Measurements from ENCODE around the gene PRRT1B.

DNA sequence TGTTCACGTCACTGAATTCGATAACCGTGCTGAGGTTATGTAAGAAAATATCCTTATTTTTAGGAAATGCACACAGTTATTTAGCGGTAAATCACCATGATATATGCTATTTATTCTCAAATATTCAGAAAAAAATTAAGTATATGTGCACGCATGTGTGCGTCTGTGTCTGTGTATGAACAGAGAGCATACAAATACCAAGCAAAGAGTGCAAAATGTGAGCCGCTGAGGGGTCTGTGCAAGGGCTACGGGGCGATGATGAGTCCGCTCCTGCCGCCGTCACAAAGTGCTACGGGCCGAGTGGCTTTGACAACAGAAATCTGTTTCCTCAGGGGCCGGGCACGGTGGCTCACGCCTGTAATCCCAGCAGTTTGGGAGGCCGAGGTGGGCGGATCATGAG, 7.4 kb upstream of the PRRT1B start:
- TF ChIP-seq POLR2A (IDR thresholded peaks at IDR 0.05) (no peak), POLR2AphosphoS5 (IDR thresholded peaks at IDR 0.05) (no peak), EP300 (IDR thresholded peaks at IDR 0.05) (no peak)
- TF ChIP-seq, protein P1, sequence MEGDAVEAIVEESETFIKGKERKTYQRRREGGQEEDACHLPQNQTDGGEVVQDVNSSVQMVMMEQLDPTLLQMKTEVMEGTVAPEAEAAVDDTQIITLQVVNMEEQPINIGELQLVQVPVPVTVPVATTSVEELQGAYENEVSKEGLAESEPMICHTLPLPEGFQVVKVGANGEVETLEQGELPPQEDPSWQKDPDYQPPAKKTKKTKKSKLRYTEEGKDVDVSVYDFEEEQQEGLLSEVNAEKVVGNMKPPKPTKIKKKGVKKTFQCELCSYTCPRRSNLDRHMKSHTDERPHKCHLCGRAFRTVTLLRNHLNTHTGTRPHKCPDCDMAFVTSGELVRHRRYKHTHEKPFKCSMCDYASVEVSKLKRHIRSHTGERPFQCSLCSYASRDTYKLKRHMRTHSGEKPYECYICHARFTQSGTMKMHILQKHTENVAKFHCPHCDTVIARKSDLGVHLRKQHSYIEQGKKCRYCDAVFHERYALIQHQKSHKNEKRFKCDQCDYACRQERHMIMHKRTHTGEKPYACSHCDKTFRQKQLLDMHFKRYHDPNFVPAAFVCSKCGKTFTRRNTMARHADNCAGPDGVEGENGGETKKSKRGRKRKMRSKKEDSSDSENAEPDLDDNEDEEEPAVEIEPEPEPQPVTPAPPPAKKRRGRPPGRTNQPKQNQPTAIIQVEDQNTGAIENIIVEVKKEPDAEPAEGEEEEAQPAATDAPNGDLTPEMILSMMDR (IDR thresholded peaks at IDR 0.05), result no peak
